B cell (primary cell): ENCODE results near the gene NTN1.

Experiments used
- EZH2 ChIP-seq: IDR thresholded peaks from 2 replicates; pipeline ENCODE4 v1.6.1; 2012; ENCODE audit warnings: borderline replicate concordance, low read depth, mild to moderate bottlenecking, moderate library complexity, low read length; ENCODE audit not compliant: insufficient read depth, poor library complexity, severe bottlenecking
- TF ChIP-seq, protein P1 (sequence below): fragments of 200-600 bp; IDR thresholded peaks from one replicate; pipeline ENCODE4 v1.8.0; 2022; ENCODE audit warnings: antibody characterized with exemption, mild to moderate bottlenecking

DNA sequence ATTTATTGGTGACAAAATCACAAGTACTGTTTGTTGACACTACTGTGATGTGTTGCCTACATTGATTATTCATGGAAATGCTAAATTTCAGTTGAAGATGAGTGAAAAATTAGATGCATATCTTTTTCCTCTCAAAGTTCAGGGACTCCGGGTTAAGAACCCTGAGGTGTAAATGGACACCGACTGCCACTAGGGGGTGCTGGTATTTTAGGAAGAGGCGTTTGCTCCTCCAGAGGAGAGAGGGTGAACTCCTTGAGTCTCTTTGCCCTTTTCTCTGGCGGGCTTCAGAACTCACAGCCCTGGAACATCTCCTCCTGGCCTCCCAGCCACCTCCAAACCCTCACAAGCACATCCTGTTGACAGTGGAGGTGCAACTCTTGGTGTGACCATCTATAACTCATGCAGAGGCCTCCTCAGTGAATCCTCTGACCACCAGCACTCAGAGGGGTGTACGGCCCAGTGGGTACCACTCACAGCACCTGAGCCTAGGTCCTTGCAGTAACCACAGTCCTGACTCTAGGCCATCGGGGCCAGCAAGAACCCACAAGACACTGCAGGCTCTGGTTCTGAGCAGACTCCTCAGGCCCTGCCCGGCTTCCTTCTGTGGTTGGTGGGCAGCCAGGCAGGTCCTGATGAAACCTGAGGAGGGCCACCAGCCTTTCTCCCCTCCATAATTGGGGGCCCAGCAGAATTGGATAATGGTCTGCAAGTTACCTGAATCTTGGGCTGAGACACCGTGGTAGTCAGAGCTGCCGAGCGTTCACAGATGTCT lies 29.6 kb upstream of the NTN1 start:
- TF ChIP-seq, protein P1, sequence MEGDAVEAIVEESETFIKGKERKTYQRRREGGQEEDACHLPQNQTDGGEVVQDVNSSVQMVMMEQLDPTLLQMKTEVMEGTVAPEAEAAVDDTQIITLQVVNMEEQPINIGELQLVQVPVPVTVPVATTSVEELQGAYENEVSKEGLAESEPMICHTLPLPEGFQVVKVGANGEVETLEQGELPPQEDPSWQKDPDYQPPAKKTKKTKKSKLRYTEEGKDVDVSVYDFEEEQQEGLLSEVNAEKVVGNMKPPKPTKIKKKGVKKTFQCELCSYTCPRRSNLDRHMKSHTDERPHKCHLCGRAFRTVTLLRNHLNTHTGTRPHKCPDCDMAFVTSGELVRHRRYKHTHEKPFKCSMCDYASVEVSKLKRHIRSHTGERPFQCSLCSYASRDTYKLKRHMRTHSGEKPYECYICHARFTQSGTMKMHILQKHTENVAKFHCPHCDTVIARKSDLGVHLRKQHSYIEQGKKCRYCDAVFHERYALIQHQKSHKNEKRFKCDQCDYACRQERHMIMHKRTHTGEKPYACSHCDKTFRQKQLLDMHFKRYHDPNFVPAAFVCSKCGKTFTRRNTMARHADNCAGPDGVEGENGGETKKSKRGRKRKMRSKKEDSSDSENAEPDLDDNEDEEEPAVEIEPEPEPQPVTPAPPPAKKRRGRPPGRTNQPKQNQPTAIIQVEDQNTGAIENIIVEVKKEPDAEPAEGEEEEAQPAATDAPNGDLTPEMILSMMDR = peak; percentile 80
- TF ChIP-seq EZH2 = no peak
